ENCODE results near the gene MTARC1.

MTARC1 gene

GRCh38 chr1:220828179-220828490 lies 41.4 kb downstream of the MTARC1 start:
- Histone ChIP-seq H3K9me3 (ENCODE audit: control insufficient read depth, low read length) (no peaks in the 10 kb centered on the region), H3K9ac (no peak overlapping the region), H3K79me2 (no peaks in the 10 kb centered on the region), H3K27me3 (ENCODE audit: control insufficient read depth, insufficient read depth, low read length) (no peaks in the 10 kb centered on the region), H3K4me2 (ENCODE audit: low read length) (no peak overlapping the region), H3K36me3 (ENCODE audit: control insufficient read depth, insufficient read depth, low read length) (no peaks in the 10 kb centered on the region), H3K27ac (no peak overlapping the region), H2AFZ (no peak overlapping the region), H3K4me1 (no peaks in the 10 kb centered on the region), H3K4me3 (ENCODE audit: low read depth, low read length) (no peak overlapping the region)
- TF ChIP-seq CTCF (IDR thresholded peaks at IDR 0.05) = no peak

DNA sequence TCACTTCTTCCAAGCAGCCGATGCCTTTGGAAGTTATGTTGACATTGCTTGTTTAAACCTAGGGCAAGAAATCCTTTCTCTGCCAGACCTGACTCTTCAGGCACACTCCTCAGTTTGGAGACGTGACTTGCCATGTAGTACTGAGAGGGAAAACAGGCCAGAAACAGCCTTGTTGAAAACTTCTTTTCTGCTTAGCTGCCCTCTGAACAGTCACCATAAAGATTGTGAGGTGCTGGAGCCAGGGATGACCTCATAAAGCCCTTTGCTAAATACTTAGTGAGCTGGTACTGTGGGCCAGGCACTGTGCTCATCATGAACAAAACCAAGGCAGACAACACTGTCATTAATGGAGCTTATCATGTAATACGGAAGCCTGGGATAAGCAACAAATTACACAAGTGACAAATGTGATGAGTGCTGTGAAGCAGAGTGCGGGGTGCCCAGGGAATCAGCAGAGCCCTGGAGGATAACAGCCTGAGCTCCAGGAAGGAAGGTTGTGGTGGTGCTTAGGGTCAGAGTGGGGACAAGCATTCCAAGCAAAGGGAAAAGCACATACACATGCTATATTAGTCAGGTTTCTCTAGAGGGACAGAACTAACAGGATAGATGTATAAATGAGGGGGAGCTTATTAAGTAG lies 42.4 kb downstream of the MTARC1 start:
- H3K9ac ChIP-seq = no peak overlapping the region
- no peak overlapping the region for H3K4me2 ChIP-seq (ENCODE audit: low read length)
- no peak overlapping the region for H3K4me3 ChIP-seq (ENCODE audit: low read depth, low read length)
- no peak overlapping the region for H3K27ac ChIP-seq
- H3K79me2 ChIP-seq = no peaks in the 10 kb centered on the region
- no peak overlapping the region for H2AFZ ChIP-seq
- no peaks in the 10 kb centered on the region for H3K36me3 ChIP-seq (ENCODE audit: control insufficient read depth, insufficient read depth, low read length)
- H3K4me1 ChIP-seq = no peaks in the 10 kb centered on the region
- no peak for TF ChIP-seq CTCF (IDR thresholded peaks at IDR 0.05)
- H3K9me3 ChIP-seq (ENCODE audit: control insufficient read depth, low read length) = no peaks in the 10 kb centered on the region
- H3K27me3 ChIP-seq (ENCODE audit: control insufficient read depth, insufficient read depth, low read length) = no peaks in the 10 kb centered on the region

DNA sequence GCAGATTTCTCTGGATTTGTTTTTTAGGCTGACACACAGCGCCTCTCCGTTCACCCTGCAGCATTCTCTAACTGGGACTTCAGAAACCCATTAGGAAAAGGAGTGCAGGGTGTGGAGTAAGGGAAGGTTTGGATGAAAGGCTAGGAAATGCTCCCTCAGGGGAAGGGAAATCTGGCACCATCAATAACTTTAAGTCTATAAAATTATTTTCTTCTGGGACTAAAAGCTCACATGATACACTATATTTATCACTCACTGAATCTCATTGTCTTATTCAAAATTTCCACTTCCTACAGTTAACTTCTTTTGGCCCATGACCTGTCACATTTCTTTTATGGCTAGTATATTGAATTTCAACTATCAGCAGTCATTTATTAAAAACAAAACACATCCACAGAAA lies 46.7 kb downstream of the MTARC1 start:
- H3K36me3 ChIP-seq (ENCODE audit: control insufficient read depth, insufficient read depth, low read length) = no peaks in the 10 kb centered on the region
- H3K27me3 ChIP-seq (ENCODE audit: control insufficient read depth, insufficient read depth, low read length) = no peaks in the 10 kb centered on the region
- H2AFZ ChIP-seq = no peak overlapping the region
- H3K9me3 ChIP-seq (ENCODE audit: control insufficient read depth, low read length) = no peaks in the 10 kb centered on the region
- no peak overlapping the region for H3K4me2 ChIP-seq (ENCODE audit: low read length)
- H3K4me3 ChIP-seq (ENCODE audit: low read depth, low read length) = no peak overlapping the region
- no peak overlapping the region for H3K27ac ChIP-seq
- H3K79me2 ChIP-seq = no peaks in the 10 kb centered on the region
- no peaks in the 10 kb centered on the region for H3K4me1 ChIP-seq
- TF ChIP-seq CTCF (IDR thresholded peaks at IDR 0.05) = no peak
- no peak overlapping the region for H3K9ac ChIP-seq

- H3K79me2 ChIP-seq = no peaks in the 10 kb centered on the region
- H3K27ac ChIP-seq = no peak overlapping the region
- no peaks in the 10 kb centered on the region for H3K9me3 ChIP-seq (ENCODE audit: control insufficient read depth, low read length)
- H3K4me1 ChIP-seq = no peaks in the 10 kb centered on the region
- H3K4me3 ChIP-seq (ENCODE audit: low read depth, low read length) = no peak overlapping the region
- H3K9ac ChIP-seq = no peak overlapping the region
- H2AFZ ChIP-seq = no peak overlapping the region
- no peak overlapping the region for H3K4me2 ChIP-seq (ENCODE audit: low read length)
- TF ChIP-seq CTCF (IDR thresholded peaks at IDR 0.05) = no peak
- no peaks in the 10 kb centered on the region for H3K27me3 ChIP-seq (ENCODE audit: control insufficient read depth, insufficient read depth, low read length)
- no peaks in the 10 kb centered on the region for H3K36me3 ChIP-seq (ENCODE audit: control insufficient read depth, insufficient read depth, low read length)
Observed at GRCh38 chr1:220834155-220834870, 47.6 kb downstream of the MTARC1 start.
